EL (cell line): ENCODE measurements around the gene SLC39A8.
"Not testable (repeated sequence)": the region's sequence is repeated elsewhere in the genome, so short reads cannot be mapped to it uniquely, and the experiment has no call there.

Source experiments
- DNase-seq: peaks from one replicate; pipeline ENCODE4 v3.0.0-alpha.2; 2016

SLC39A8 gene

GRCh38 chr4:102295153-102295862, 50.0 kb downstream of the SLC39A8 start:
- DNase-seq: no peak

GRCh38 chr4:102288497-102288896, 56.8 kb downstream of the SLC39A8 start:
- no peak for DNase-seq

DNA sequence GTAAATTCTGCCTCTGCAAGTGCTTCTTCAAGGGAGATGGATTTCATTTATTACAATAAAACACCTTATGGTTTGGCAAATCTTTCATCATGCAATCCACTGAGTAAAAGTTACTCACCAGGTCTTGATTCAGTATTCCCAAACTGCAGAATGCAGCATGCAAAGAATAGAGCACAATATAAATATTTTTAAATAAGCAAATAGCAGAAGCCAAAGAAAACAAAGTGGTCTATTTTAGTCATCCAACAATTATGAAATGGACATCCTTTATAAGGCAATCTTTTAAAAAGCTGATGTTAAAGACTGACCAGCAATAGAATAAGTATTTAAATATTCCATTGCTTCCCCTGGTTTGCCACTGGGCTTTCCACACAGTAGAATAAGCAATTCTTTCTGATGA, 59.5 kb downstream of the SLC39A8 start:
- DNase-seq: no peak

- DNase-seq: no peak
Observed at GRCh38 chr4:102281171-102281839, 64.0 kb downstream of the SLC39A8 start.

GRCh38 chr4:102273317-102273716, 72.0 kb downstream of the SLC39A8 start:
- DNase-seq: not testable (repeated sequence)

DNA sequence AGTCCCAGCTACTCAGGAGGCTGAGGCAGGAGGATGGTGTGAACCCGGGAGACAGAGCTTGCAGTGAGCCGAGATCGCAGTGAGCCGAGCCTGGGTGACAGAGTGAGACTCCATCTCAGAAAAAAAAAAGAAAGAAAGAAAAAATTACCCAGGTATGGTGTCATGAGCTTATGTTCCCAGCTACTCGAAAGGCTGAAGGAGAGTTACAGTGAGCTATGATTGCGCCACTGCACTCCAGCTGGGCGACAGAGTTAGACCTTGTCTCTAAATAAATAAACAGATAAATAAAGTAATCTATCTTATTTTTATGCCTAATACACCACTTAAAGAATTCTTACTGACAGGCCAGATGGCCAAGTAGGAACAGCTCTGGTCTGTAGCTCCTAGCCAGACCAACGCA, 73.0 kb downstream of the SLC39A8 start:
- no peak for DNase-seq

- no peak for DNase-seq
Observed at GRCh38 chr4:102268355-102268754, 76.9 kb downstream of the SLC39A8 start.

DNA sequence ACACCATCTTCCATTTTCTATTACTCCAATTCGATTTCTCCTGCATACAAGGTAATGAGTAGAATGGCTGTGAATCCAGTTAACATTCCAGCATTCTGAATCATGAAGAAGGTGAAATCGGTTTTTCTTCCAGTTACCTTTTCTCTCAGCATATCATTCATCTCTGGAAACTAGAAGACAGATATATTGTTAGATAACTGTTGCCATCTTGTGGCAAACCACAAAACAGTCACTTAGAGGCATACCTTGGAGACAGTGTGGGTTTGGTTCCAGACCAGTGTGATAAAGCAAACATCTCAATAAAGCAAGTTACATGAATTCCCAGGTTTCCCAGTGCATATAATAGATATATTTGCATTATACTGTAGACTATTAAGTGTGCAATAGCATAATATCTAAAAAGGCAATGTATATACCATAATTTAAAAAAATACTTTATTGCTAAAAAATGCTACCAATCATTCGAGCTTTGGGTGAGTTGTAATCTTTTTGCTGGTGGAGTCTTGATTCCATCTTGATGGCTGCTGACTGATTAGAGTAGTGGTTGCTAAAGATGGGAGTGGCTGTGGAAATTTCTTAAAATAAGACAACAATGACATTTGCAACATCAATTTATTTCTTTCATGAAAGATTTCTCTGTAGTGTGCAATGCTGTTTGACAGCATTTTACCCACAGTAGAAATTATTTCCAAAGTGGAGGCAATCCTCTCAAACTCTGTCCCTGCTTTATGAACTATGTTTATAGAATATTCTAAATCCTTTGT, 82.1 kb downstream of the SLC39A8 start:
- peak; percentile 40 for DNase-seq

DNA sequence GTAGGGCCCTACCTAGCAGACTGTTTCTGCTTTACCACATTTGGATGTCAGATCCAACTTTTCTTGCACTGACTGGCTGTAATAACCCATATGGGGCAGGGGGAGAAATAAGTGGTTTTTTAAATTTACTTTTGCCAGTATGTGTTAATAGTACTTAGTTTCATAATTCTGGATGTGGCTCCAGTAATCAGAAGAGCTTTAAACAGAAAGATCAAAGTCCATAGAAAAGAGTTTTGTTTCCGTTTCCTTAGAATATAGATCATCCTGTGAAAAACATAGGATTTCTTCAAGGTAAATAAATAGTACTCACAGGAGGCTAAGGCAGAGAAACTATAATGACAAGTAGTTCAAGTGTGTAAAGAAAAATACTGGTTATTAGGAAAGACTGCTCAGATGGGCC, 85.6 kb downstream of the SLC39A8 start:
- DNase-seq: no peak

DNA sequence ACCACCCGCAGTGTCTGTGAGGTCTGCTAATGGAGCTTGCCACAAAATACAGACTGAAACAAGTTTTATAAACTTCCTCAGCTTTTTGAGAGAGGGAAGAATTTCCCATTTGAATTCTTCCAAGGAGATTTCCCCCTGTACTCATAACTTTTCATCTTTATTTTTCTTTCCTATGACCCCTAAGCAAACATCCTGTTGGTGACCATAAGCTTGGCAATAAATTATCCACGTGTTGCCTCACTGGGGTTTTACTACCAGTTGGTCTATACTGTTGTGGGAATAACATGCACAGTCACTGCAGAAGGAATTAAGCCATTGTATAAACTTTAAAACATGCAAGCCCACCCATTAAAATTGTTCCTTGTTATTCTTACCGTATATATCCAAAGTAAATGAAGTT, 86.2 kb downstream of the SLC39A8 start:
- no peak for DNase-seq

DNA sequence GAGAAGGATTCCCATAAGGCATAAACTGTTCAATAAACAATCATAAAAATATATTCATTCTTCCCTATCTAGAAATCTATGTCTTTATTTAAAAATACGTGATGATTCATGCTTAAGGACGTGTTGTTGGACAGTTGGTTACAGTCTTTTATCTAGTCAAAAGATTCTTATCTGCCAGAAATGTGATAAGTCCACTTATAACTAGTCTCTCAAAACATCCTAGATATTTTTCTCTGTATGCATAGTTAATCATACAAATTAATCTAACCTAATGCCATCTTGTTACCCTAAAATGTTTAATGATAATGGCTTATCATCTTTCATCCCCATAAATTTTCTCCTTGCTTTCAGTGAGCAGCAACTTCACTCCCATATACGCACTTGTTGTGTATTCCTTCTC, 89.0 kb downstream of the SLC39A8 start:
- no peak for DNase-seq

DNA sequence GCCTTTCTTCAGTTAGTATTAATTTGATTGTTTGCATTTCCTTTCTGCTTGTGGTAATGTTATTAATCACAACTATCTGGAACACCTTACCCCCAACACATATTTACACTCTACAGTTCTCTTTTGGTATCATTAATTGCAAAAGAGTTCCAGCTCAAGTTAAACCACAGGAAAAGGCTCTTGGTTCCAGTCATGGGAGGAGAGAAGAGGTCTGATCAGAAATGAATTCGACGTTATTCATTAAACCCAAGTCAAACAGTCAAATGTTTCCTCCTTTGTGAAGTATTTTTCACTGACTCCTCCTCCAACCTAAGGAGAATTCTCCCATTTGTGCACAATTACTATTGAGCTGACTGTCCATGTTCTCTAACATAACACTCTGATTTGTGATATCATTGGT, 91.4 kb downstream of the SLC39A8 start:
- DNase-seq: no peak

- DNase-seq: no peak
Observed at GRCh38 chr4:102252171-102252570, 93.1 kb downstream of the SLC39A8 start.

GRCh38 chr4:102250341-102250740, 94.9 kb downstream of the SLC39A8 start:
- DNase-seq: no peak

GRCh38 chr4:102247041-102247440, 98.2 kb downstream of the SLC39A8 start:
- peak; percentile 18 for DNase-seq

- no peak for DNase-seq
Observed at GRCh38 chr4:102246416-102246815, 98.9 kb downstream of the SLC39A8 start.

DNA sequence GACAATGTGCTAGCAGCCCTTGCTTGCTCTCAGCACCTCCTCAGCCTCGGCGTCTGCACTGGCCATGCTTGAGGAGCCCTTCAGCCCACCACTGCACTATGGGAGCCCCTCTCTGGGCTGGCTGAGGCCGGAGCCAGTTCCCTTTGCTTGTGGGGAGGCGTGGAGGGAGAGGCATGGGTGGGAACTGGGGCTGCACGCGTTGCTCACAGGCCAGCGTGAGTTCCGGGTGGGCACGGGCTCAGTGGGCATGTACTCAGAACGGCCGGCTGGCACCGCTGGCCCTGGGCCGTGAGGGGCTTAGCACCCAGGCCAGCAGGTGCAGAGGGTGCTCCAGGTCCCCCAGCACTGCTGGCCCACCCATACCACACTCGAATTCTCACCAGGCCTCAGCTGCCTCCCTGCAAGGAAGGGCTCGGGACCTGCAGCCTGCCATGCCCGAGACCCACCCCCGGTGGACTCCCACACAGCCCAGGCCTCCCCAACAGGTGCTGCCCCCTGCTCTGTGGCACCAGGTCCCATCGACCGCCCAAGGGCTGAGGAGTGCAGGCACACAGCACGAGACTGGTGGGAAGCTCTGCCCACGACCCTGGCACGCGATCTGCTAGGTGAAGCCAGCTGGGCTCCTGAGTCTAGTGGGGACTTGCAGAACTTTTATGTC, 100.3 kb downstream of the SLC39A8 start:
- DNase-seq: no peak

GRCh38 chr4:102243296-102243695, 102.0 kb downstream of the SLC39A8 start:
- DNase-seq: not testable (repeated sequence)

DNA sequence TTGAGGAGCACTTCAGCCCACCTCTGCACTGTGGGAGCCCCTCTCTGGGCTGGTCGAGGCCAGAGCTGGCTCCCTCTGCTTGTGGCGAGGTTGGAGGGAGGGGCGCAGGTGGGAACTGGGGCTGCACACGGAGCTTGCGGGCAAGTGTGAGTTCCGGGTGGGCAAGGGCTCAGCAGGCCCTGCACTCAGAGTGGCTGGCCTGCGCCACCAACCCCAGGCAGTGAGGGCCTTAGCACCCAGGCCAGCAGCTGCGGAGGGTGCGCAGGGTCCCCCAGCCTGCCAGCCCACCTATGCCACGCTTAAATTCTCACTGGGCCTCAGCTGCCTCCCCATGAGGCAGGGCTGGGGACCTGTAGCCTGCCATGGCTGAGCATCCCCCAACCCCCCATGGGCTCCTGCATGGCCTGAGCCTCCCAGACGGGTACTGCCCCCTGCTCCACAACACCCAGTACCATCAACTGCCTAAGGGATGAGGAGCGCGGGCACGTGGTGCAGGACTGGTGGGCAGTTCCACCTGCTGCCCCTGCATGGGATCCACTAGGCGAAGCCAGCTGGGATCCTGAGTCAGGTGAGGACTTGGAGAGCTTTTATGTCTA, 110.9 kb downstream of the SLC39A8 start:
- DNase-seq: no peak

- no peak for DNase-seq
Observed at GRCh38 chr4:102230194-102230593, 115.1 kb downstream of the SLC39A8 start.

GRCh38 chr4:102227388-102227787, 117.9 kb downstream of the SLC39A8 start:
- DNase-seq: no peak

DNA sequence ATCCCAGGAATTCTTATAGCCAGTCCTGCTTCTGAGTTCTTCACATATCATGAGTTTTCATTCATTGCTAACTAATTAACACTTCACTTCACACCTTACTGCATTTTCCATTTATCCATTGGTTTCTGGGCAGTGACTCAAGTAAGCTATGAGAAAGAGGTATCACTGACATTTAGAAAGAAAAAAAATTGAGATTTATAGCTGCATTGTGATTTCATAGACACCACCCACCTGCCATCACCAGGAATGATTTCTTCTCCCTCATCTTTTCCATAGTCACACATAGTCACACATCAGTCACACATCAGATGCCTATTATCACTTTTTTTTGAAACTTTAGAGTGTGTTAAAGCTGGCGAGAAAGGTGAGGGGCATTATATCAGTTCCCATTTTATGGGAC, 121.8 kb downstream of the SLC39A8 start:
- no peak for DNase-seq

- DNase-seq: no peak
Observed at GRCh38 chr4:102222838-102223409, 122.4 kb downstream of the SLC39A8 start.
